Stimulated activated CD8-positive, alpha-beta memory T cell treated with anti-CD3 and anti-CD28 coated beads, Interleukin-12 subunit alpha, Interleukin-12 subunit beta, amount 100 ng/mL, for 4 hours (primary cell): ENCODE measurements around the gene GORAB.

ENCODE experiments used
- DNase-seq: peaks from one replicate; pipeline ENCODE4 v3.0.0-alpha.2; 2020; ENCODE audit warnings: low read depth

The GORAB gene

GRCh38 chr1:170592591-170593111, 60.7 kb downstream of the GORAB start:
- DNase-seq, result no peak

- no peak for DNase-seq
Measured at GRCh38 chr1:170593173-170594011, 61.4 kb downstream of the GORAB start.

GRCh38 chr1:170594066-170594626, 62.2 kb downstream of the GORAB start:
- DNase-seq, result no peak

GRCh38 chr1:170596701-170597100, 64.7 kb downstream of the GORAB start:
- DNase-seq, result no peak

GRCh38 chr1:170598618-170599017, 66.7 kb downstream of the GORAB start:
- no peak for DNase-seq

GRCh38 chr1:170599033-170599432, 67.1 kb downstream of the GORAB start:
- no peak for DNase-seq

GRCh38 chr1:170601866-170602265, 69.9 kb downstream of the GORAB start:
- DNase-seq, result no peak
